MM.1S (cell line): ENCODE measurements around the gene ELF2.

ENCODE experiments used
- DNase-seq: peaks from one replicate; pipeline ENCODE4 v3.0.0-alpha.2; 2015
- H2AFZ ChIP-seq: fragments of 300-600 bp; sonication (generic); 2 replicates; pipeline ENCODE4 v1.6.0; 2016; ENCODE audit warnings: antibody characterized with exemption, low read length
- H3F3A ChIP-seq: fragments of 300-600 bp; sonication (generic); 2 replicates; pipeline ENCODE4 v1.6.1; 2016; ENCODE audit warnings: mild to moderate bottlenecking, antibody characterized with exemption, low read length, moderate library complexity, mixed read lengths; ENCODE audit not compliant: insufficient read depth
- H3K27ac ChIP-seq: fragments of 300-600 bp; sonication (generic); 2 replicates; pipeline ENCODE4 v1.5.1; 2016; ENCODE audit warnings: mild to moderate bottlenecking, low read length
- H3K27me3 ChIP-seq: fragments of 300-600 bp; sonication (generic); replicated peaks from 2 replicates; pipeline ENCODE4 v1.6.0; 2016; ENCODE audit warnings: low read length; ENCODE audit not compliant: insufficient read depth
- H3K36me3 ChIP-seq: fragments of 300-600 bp; sonication (generic); replicated peaks from 2 replicates; pipeline ENCODE4 v1.6.1; 2016; ENCODE audit warnings: mild to moderate bottlenecking, low read length, mixed read lengths; ENCODE audit not compliant: insufficient read depth
- H3K4me1 ChIP-seq: fragments of 300-600 bp; sonication (generic); 2 replicates; pipeline ENCODE4 v1.6.1; 2016; ENCODE audit warnings: low read length, mixed read lengths
- H3K4me2 ChIP-seq: fragments of 300-600 bp; sonication (generic); 2 replicates; pipeline ENCODE4 v1.6.0; 2016; ENCODE audit warnings: low read depth, low read length
- H3K4me3 ChIP-seq: fragments of 300-600 bp; sonication (generic); 2 replicates; pipeline ENCODE4 v1.5.1; 2016; ENCODE audit warnings: low read length, mixed read lengths
- H3K79me2 ChIP-seq: fragments of 300-600 bp; sonication (generic); 2 replicates; pipeline ENCODE4 v1.6.1; 2016; ENCODE audit warnings: mixed run types, low read length, mixed read lengths
- H3K9ac ChIP-seq: fragments of 300-600 bp; sonication (generic); 2 replicates; pipeline ENCODE4 v1.6.1; 2016; ENCODE audit warnings: low read length, mixed read lengths
- H3K9me2 ChIP-seq: fragments of 300-600 bp; sonication (generic); replicated peaks from 2 replicates; pipeline ENCODE4 v1.6.1; 2016; ENCODE audit warnings: mild to moderate bottlenecking, low read length, mixed read lengths; ENCODE audit not compliant: insufficient read depth
- H3K9me3 ChIP-seq: fragments of 300-600 bp; sonication (generic); replicated peaks from 2 replicates; pipeline ENCODE4 v1.6.1; 2016; ENCODE audit warnings: mild to moderate bottlenecking, low read length, mixed read lengths; ENCODE audit not compliant: insufficient read depth
- H4K20me1 ChIP-seq: fragments of 300-600 bp; sonication (generic); 2 replicates; pipeline ENCODE4 v1.6.1; 2016; ENCODE audit warnings: mild to moderate bottlenecking, low read length, moderate library complexity, mixed read lengths; ENCODE audit not compliant: insufficient read depth
- EZH2 ChIP-seq: fragments of 300-600 bp; sonication (generic); optimal IDR thresholded peaks from 2 replicates; pipeline ENCODE3; 2017; ENCODE audit warnings: low read depth, mild to moderate bottlenecking, antibody characterized with exemption, low read length, mixed read lengths
- EZH2phosphoT487 ChIP-seq: fragments of 300-600 bp; sonication (generic); IDR thresholded peaks from 2 replicates; pipeline ENCODE4 v1.6.1; 2018; ENCODE audit warnings: antibody characterized with exemption, low read length
- TF ChIP-seq, protein P1 (sequence below): fragments of 300-600 bp; sonication (generic); IDR thresholded peaks from 2 replicates; pipeline ENCODE4 v1.5.1; 2016; ENCODE audit warnings: antibody characterized with exemption, low read length, mixed read lengths

Gene ELF2

DNA sequence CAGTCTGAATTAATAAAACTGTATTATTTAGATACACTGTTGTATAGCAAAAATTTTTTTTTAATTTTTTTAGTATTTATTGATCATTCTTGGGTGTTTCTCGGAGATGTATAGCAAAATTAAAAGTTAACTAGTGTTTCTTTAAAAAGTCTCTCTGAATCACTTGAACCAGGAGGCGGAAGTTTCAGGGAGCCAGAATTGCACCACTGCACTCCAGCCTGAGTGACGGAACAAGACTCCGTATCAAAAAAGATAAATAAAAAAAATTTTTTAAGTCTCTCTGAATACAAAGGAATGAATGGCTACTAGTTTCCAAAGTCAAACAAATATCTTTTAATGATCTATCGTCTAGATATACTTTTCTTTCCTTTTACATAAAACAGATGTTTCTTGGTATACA lies 64.4 kb downstream of the ELF2 start:
- TF ChIP-seq EZH2phosphoT487 (no peak), EZH2 (no peak)
- TF ChIP-seq, protein P1, sequence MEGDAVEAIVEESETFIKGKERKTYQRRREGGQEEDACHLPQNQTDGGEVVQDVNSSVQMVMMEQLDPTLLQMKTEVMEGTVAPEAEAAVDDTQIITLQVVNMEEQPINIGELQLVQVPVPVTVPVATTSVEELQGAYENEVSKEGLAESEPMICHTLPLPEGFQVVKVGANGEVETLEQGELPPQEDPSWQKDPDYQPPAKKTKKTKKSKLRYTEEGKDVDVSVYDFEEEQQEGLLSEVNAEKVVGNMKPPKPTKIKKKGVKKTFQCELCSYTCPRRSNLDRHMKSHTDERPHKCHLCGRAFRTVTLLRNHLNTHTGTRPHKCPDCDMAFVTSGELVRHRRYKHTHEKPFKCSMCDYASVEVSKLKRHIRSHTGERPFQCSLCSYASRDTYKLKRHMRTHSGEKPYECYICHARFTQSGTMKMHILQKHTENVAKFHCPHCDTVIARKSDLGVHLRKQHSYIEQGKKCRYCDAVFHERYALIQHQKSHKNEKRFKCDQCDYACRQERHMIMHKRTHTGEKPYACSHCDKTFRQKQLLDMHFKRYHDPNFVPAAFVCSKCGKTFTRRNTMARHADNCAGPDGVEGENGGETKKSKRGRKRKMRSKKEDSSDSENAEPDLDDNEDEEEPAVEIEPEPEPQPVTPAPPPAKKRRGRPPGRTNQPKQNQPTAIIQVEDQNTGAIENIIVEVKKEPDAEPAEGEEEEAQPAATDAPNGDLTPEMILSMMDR, result no peak
- Histone ChIP-seq H3K4me3 (no peak overlapping the region), H3K9me2 (no peaks in the 10 kb centered on the region), H3K9me3 (no peaks in the 10 kb centered on the region), H3K4me1 (no peaks in the 10 kb centered on the region), H4K20me1 (no peaks in the 10 kb centered on the region), H3K27me3 (no peaks in the 10 kb centered on the region), H3K27ac (no peak overlapping the region), H3F3A (no peaks in the 10 kb centered on the region), H3K9ac (no peak overlapping the region), H3K79me2 (no peaks in the 10 kb centered on the region), H2AFZ (no peak overlapping the region), H3K36me3 (no peaks in the 10 kb centered on the region), H3K4me2 (no peak overlapping the region)
- DNase-seq, result no peak

DNA sequence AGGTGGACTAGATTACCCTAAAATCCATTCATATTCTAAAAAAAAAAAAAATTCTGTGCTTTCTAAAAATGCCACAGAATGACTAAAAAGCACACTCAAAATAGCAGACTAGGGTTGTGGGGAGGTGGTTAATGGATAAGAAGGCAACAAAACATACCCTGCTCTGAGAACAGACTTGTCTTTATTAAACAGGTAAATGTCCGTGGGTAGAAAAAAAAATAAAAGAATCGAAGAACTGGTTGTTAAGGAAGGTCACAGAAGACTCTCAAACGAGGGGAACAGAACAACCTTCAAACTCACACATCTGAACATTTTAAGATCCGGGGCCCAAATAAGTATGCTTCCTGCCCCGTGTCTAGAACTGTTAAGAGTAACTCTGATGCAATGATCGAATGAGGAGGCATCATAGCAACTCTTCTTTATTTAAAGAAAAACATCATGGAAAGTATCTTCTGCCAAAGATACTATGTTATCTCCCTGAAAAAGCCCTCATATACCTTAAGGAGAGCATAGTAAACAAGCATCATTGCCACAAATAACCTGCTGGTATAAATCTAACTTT lies 68.4 kb downstream of the ELF2 start:
- H3K36me3 ChIP-seq, result no peaks in the 10 kb centered on the region
- no peaks in the 10 kb centered on the region for H4K20me1 ChIP-seq
- TF ChIP-seq EZH2 (no peak), EZH2phosphoT487 (no peak)
- TF ChIP-seq, protein P1, result no peak

DNA sequence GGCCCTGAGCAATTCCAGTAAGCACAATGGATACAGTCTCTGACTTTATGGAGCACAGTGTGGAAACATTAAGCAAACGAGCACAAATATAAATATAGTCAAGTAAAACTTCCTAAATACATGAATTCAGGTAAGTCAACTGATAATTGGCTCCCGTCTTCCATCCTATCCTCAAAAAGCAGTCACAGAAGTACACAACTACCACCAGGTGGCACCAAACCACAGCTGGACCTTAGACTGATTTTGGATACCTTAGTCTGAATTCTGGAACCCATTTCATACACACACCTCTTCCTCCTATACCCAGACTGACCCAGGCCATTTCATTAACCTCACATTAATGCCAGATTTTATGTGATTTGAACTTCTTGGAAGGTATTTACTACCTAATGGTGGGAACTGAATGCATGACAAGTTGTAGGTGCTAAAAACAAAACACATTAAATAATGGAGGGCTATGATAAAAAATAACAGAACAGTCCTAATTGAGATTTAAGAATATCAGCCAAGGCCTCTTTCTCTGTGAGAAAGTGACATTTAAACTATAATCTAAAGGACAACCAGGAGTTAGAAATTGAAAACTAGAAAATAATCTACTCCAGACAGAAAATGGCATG lies 77.5 kb downstream of the ELF2 start:
- no peak for TF ChIP-seq EZH2
- TF ChIP-seq, protein P1, result peak; percentile 90
- Histone ChIP-seq H3K4me2 (no peak overlapping the region), H3K9me2 (no peaks in the 10 kb centered on the region), H3K27me3 (no peaks in the 10 kb centered on the region), H3K79me2 (peaks cover 6% of the 10 kb centered on the region), H4K20me1 (no peaks in the 10 kb centered on the region), H3K36me3 (no peaks in the 10 kb centered on the region), H3K4me1 (no peaks in the 10 kb centered on the region), H3K9me3 (no peaks in the 10 kb centered on the region), H3K9ac (no peak overlapping the region), H3K27ac (no peak overlapping the region), H3K4me3 (no peak overlapping the region), H2AFZ (no peak overlapping the region), H3F3A (no peaks in the 10 kb centered on the region)
- peak; percentile 84 for DNase-seq

More for the DNA sequence above, 68.4 kb downstream of the ELF2 start:
- H3K4me1 ChIP-seq, result no peaks in the 10 kb centered on the region
- H3K4me3 ChIP-seq, result no peak overlapping the region
- no peaks in the 10 kb centered on the region for H3F3A ChIP-seq
- DNase-seq, result no peak
- H3K27ac ChIP-seq, result no peak overlapping the region
- no peaks in the 10 kb centered on the region for H3K27me3 ChIP-seq
- no peak overlapping the region for H3K9ac ChIP-seq
- H3K9me2 ChIP-seq, result no peaks in the 10 kb centered on the region
- no peak overlapping the region for H3K4me2 ChIP-seq
- H2AFZ ChIP-seq, result no peak overlapping the region
- no peaks in the 10 kb centered on the region for H3K9me3 ChIP-seq
- H3K79me2 ChIP-seq, result no peaks in the 10 kb centered on the region
